Adrenal gland (tissue), 12 donors: ENCODE results near the gene ACAD8. TPM values are rescaled to one million over a fixed set of nuclear protein-coding genes. Genes with fewer than 3 reads are reported as not detected.

Experiments used
- DNase-seq, 7 donors: peaks; one replicate each; pipeline ENCODE4 v3.0.0-alpha.2; 2019 to 2020
- H3K27ac ChIP-seq, 5 donors: fragments of 200-600 bp; sonication (generic) in 4 of 5; 1 replicate in 3 of 5; 2 replicates in 2 of 5; pipeline versions ENCODE4 v1.5.1 to v1.8.0; 2016 to 2020; ENCODE audit warnings: mild to moderate bottlenecking in 1 of 5
- H3K27me3 ChIP-seq: fragments of 200-600 bp; 2 replicates; pipeline ENCODE4 v1.8.0; 2021
- H3K36me3 ChIP-seq, 2 donors: fragments of 200-600 bp; replicated peaks in 1 of 2; 1 replicate in 1 of 2; 2 replicates in 1 of 2; pipeline versions ENCODE4 v1.5.1 to v1.8.0; 2018 to 2022
- H3K4me1 ChIP-seq, 2 donors: fragments of 200-600 bp; replicated peaks in 1 of 2; 1 replicate in 1 of 2; 2 replicates in 1 of 2; pipeline versions ENCODE4 v1.5.1 to v1.8.0; 2018 to 2021
- H3K4me3 ChIP-seq, 4 donors: fragments of 200-600 bp; sonication (generic) in 3 of 4; one replicate each; pipeline ENCODE4 v1.5.1; 2016 to 2018
- H3K9me3 ChIP-seq, 3 donors: fragments of 200-600 bp; sonication (generic) in 1 of 3; replicated peaks in 1 of 3; 1 replicate in 2 of 3; 2 replicates in 1 of 3; pipeline versions ENCODE4 v1.5.1 to v1.8.0; 2016 to 2021
- CTCF ChIP-seq, 6 experiments: fragments of 450-650 bp in 4 of 6; fragments of 200-600 bp in 2 of 6; sonication (generic) in 1 of 6; IDR thresholded peaks; 1 replicate in 5 of 6; 2 replicates in 1 of 6; pipeline versions ENCODE4 v1.5.1 to v1.8.0; 2016 to 2021; ENCODE audit warnings: antibody characterized with exemption in 6 of 6, mild to moderate bottlenecking in 2 of 6, moderate library complexity in 1 of 6
- POLR2A ChIP-seq, 2 donors: fragments of 450-650 bp; IDR thresholded peaks; one replicate each; pipeline ENCODE4 v1.6.1; 2017; ENCODE audit warnings: antibody characterized with exemption in 2 of 2, mild to moderate bottlenecking in 2 of 2, moderate library complexity in 1 of 2
- WGBS, 4 donors: extraction: QIAGEN DNeasy Blood & Tissue Kit in 2 of 4; methylation state at CpG; one replicate each; pipeline versions ENCODE4 v1.1.5 to v1.1.7; 2013 to 2017; 5-methylcytosine and 5-hydroxymethylcytosine counted together
- intact Hi-C, 2 donors: fragments of 100-400 bp; cut with DNase I; formaldehyde crosslinking; loops; one replicate each; pipeline versions ENCODE4 v1.14.1 to v1.15.0; 2022 to 2023
- polyA plus RNA-seq, 3 donors: library from polyadenylated mRNA; stranded (reverse); fragments of 200-250 nt in 2 of 3; fragments of 350-450 nt in 1 of 3; fragmentation: Illumina TruSeq in 1 of 3; extraction: RNeasy Lipid Tissue Mini Kit (QIAGEN cat#74804) in 1 of 3; gene quantifications; one replicate each; pipeline ENCODE4 v1.2.3, GENCODE V29; 2013 to 2014
- total RNA-seq, 9 donors: library from RNA; depleted of rRNA in 4 of 9; stranded (reverse); fragments of >200 nt in 4 of 9; fragments of 120-200 nt in 1 of 9; fragmentation: NEBNext Ultra II Directional in 1 of 9; extraction: Animal tissue kit (Norgen Biotek cat#: 25700) in 1 of 9; gene quantifications; one replicate each; pipeline versions ENCODE4 v1.1.0 to v1.2.4, GENCODE V29; 2013 to 2023
- donor health status: healthy with polysubstance abuse.
- donor health status: Bipolar disorder and iron deficiency.
- donor health status: DM: yes; HTN: yes; CAD: no.
- donor health status: DM: no; HTN: no; CAD: no.
- donor health status: DM: no; HTN: no; CAD: no.
- donor health status: DM: yes; HTN: yes; CAD: no.

The ACAD8 gene
- total and polyA plus RNA-seq, 12 donors: 22.4 to 45.0 (median 35.0) TPM

GRCh38 chr11:134275534-134276395 lies 22.4 kb downstream of the ACAD8 start, which contains the start of gene GLB1L3:
TSS of gene GLB1L3 (plus strand) at chr11:134276379. CDS start at chr11:134276741, 362 bp downstream.
- Histone ChIP-seq H3K36me3 (no peaks in the 10 kb centered on the region), H3K4me3 (peak within 1 kb of the TSS in 1 of 4 donors; percentile 37), H3K4me1 (peaks cover 0 to 17% of the 10 kb centered on the region in 2 donors), H3K27me3 (peaks cover 74% of the 10 kb centered on the region), H3K27ac (peak within 1 kb of the TSS in 1 of 5 donors; percentile 30), H3K9me3 (no peaks in the 10 kb centered on the region)
- 3 to 7% (median 5%) methylated on average over 31 to 68 of the region's 68 CpGs for WGBS, 4 donors
- peak in 2 of 7 donors; percentile 17 to 74 for DNase-seq
- intact Hi-C loops: no loop called here
- peak in 1 of 6 experiments; percentile 14 for TF ChIP-seq CTCF (IDR thresholded peaks at IDR 0.05)
- TF ChIP-seq POLR2A (IDR thresholded peaks at IDR 0.05): no peak

- WGBS, 4 donors: 1 to 2% (median 2%) methylated on average over 13 to 88 of the region's 88 CpGs
- Histone ChIP-seq H3K36me3 (no peaks in the 10 kb centered on the region), H3K9me3 (no peaks in the 10 kb centered on the region), H3K27ac (no peak overlapping the region), H3K4me1 (peaks cover 0 to 17% of the 10 kb centered on the region in 2 donors), H3K27me3 (peaks cover 73% of the 10 kb centered on the region), H3K4me3 (peak overlapping the region in 1 of 4 donors; percentile 37)
- TF ChIP-seq CTCF (IDR thresholded peaks at IDR 0.05): no peak
- TF ChIP-seq POLR2A (IDR thresholded peaks at IDR 0.05): no peak
- DNase-seq: peak in 1 of 7 donors; percentile 38
- intact Hi-C loops: no loop called here
Measured at GRCh38 chr11:134276396-134277182, 23.2 kb downstream of the ACAD8 start.

GRCh38 chr11:134277183-134278001 lies 24.0 kb downstream of the ACAD8 start:
- TF ChIP-seq POLR2A (IDR thresholded peaks at IDR 0.05) (no peak), CTCF (IDR thresholded peaks at IDR 0.05) (no peak)
- Histone ChIP-seq H3K27ac (no peak overlapping the region), H3K36me3 (no peaks in the 10 kb centered on the region), H3K4me1 (peaks cover 0 to 17% of the 10 kb centered on the region in 2 donors), H3K4me3 (no peak overlapping the region), H3K27me3 (peaks cover 71% of the 10 kb centered on the region), H3K9me3 (no peaks in the 10 kb centered on the region)
- intact Hi-C loops: no loop called here
- WGBS, 4 donors: 8 to 18% (median 16%) methylated on average over 22 to 36 of the region's 36 CpGs
- peak in 1 of 7 donors; percentile 43 for DNase-seq
